ENCODE results near the gene CCDC200. TPM values are rescaled to one million over a fixed set of nuclear protein-coding genes. Genes with fewer than 3 reads are reported as not detected.
"Not testable (repeated sequence)": the region's sequence is repeated elsewhere in the genome, so short reads cannot be mapped to it uniquely, and the experiment has no call there.

CCDC200 gene
- polyA plus RNA-seq: not detected in 2 replicates
- not detected in 2 replicates for polyA minus RNA-seq

GRCh38 chr17:43228020-43228782, at the start of gene CCDC200:
Gene CCDC200 (minus strand): TSS chr17:43228623. CDS start chr17:43228554, 69 bp downstream.
- not testable (repeated sequence) for H2AFZ ChIP-seq (ENCODE audit: low read depth, low read length); H3K9me2 ChIP-seq (ENCODE audit: insufficient read depth, low read length); H3K27me3 ChIP-seq (ENCODE audit: insufficient read depth, low read depth, low read length); H3K36me3 ChIP-seq (ENCODE audit: insufficient read depth, low read length); H3F3A ChIP-seq (ENCODE audit: insufficient read depth, low read length, poor library complexity, severe bottlenecking); H3K9me3 ChIP-seq (ENCODE audit: low read length); H3K79me2 ChIP-seq (replicated peaks; ENCODE audit: insufficient read depth, low read length); H3K27ac ChIP-seq (ENCODE audit: low read length); H3K4me2 ChIP-seq (ENCODE audit: low read length); H3K4me3 ChIP-seq (ENCODE audit: low read length); H4K20me1 ChIP-seq (ENCODE audit: insufficient read depth); H3K9ac ChIP-seq (ENCODE audit: low read length)

- H3K36me3 ChIP-seq (ENCODE audit: insufficient read depth, low read length); H3K79me2 ChIP-seq (replicated peaks; ENCODE audit: insufficient read depth, low read length); H3F3A ChIP-seq (ENCODE audit: insufficient read depth, low read length, poor library complexity, severe bottlenecking); H3K9me2 ChIP-seq (ENCODE audit: insufficient read depth, low read length); H4K20me1 ChIP-seq (ENCODE audit: insufficient read depth); H3K4me2 ChIP-seq (ENCODE audit: low read length); H3K27me3 ChIP-seq (ENCODE audit: insufficient read depth, low read depth, low read length); H3K9me3 ChIP-seq (ENCODE audit: low read length); H3K4me3 ChIP-seq (ENCODE audit: low read length); H3K27ac ChIP-seq (ENCODE audit: low read length); H3K9ac ChIP-seq (ENCODE audit: low read length); H2AFZ ChIP-seq (ENCODE audit: low read depth, low read length): not testable (repeated sequence)
Observed at GRCh38 chr17:43272914-43273313, 44.5 kb upstream of the CCDC200 start.

GRCh38 chr17:43272483-43272882, 44.1 kb upstream of the CCDC200 start:
- H3K27ac ChIP-seq (ENCODE audit: low read length); H4K20me1 ChIP-seq (ENCODE audit: insufficient read depth); H3K9me2 ChIP-seq (ENCODE audit: insufficient read depth, low read length); H3K36me3 ChIP-seq (ENCODE audit: insufficient read depth, low read length); H3K9ac ChIP-seq (ENCODE audit: low read length); H2AFZ ChIP-seq (ENCODE audit: low read depth, low read length); H3K4me3 ChIP-seq (ENCODE audit: low read length); H3K9me3 ChIP-seq (ENCODE audit: low read length); H3K27me3 ChIP-seq (ENCODE audit: insufficient read depth, low read depth, low read length); H3K79me2 ChIP-seq (replicated peaks; ENCODE audit: insufficient read depth, low read length); H3F3A ChIP-seq (ENCODE audit: insufficient read depth, low read length, poor library complexity, severe bottlenecking); H3K4me2 ChIP-seq (ENCODE audit: low read length): not testable (repeated sequence)

GRCh38 chr17:43270552-43271504, 42.4 kb upstream of the CCDC200 start:
- not testable (repeated sequence) for H3K36me3 ChIP-seq (ENCODE audit: insufficient read depth, low read length); H3K27ac ChIP-seq (ENCODE audit: low read length); H4K20me1 ChIP-seq (ENCODE audit: insufficient read depth); H3K9me3 ChIP-seq (ENCODE audit: low read length); H3K79me2 ChIP-seq (replicated peaks; ENCODE audit: insufficient read depth, low read length); H3K4me3 ChIP-seq (ENCODE audit: low read length); H3F3A ChIP-seq (ENCODE audit: insufficient read depth, low read length, poor library complexity, severe bottlenecking); H3K27me3 ChIP-seq (ENCODE audit: insufficient read depth, low read depth, low read length); H3K9me2 ChIP-seq (ENCODE audit: insufficient read depth, low read length); H3K4me2 ChIP-seq (ENCODE audit: low read length); H2AFZ ChIP-seq (ENCODE audit: low read depth, low read length); H3K9ac ChIP-seq (ENCODE audit: low read length)

GRCh38 chr17:43246456-43246855, 18.0 kb upstream of the CCDC200 start:
- not testable (repeated sequence) for H3K4me3 ChIP-seq (ENCODE audit: low read length); H4K20me1 ChIP-seq (ENCODE audit: insufficient read depth); H3K27ac ChIP-seq (ENCODE audit: low read length); H3K9me3 ChIP-seq (ENCODE audit: low read length); H3K4me2 ChIP-seq (ENCODE audit: low read length); H3F3A ChIP-seq (ENCODE audit: insufficient read depth, low read length, poor library complexity, severe bottlenecking); H3K27me3 ChIP-seq (ENCODE audit: insufficient read depth, low read depth, low read length); H3K36me3 ChIP-seq (ENCODE audit: insufficient read depth, low read length); H3K79me2 ChIP-seq (replicated peaks; ENCODE audit: insufficient read depth, low read length); H3K9ac ChIP-seq (ENCODE audit: low read length); H2AFZ ChIP-seq (ENCODE audit: low read depth, low read length); H3K9me2 ChIP-seq (ENCODE audit: insufficient read depth, low read length)

GRCh38 chr17:43240596-43241352, 12.4 kb upstream of the CCDC200 start:
- H4K20me1 ChIP-seq (ENCODE audit: insufficient read depth); H3K4me3 ChIP-seq (ENCODE audit: low read length); H3K27me3 ChIP-seq (ENCODE audit: insufficient read depth, low read depth, low read length); H3K27ac ChIP-seq (ENCODE audit: low read length); H3K36me3 ChIP-seq (ENCODE audit: insufficient read depth, low read length); H3K9me3 ChIP-seq (ENCODE audit: low read length); H3K9ac ChIP-seq (ENCODE audit: low read length); H3K9me2 ChIP-seq (ENCODE audit: insufficient read depth, low read length); H3F3A ChIP-seq (ENCODE audit: insufficient read depth, low read length, poor library complexity, severe bottlenecking); H3K4me2 ChIP-seq (ENCODE audit: low read length); H3K79me2 ChIP-seq (replicated peaks; ENCODE audit: insufficient read depth, low read length); H2AFZ ChIP-seq (ENCODE audit: low read depth, low read length): not testable (repeated sequence)

GRCh38 chr17:43239597-43239996, 11.2 kb upstream of the CCDC200 start:
- H3K27ac ChIP-seq (ENCODE audit: low read length); H3K9ac ChIP-seq (ENCODE audit: low read length); H3K36me3 ChIP-seq (ENCODE audit: insufficient read depth, low read length); H3K79me2 ChIP-seq (replicated peaks; ENCODE audit: insufficient read depth, low read length); H3K4me2 ChIP-seq (ENCODE audit: low read length); H3K9me2 ChIP-seq (ENCODE audit: insufficient read depth, low read length); H4K20me1 ChIP-seq (ENCODE audit: insufficient read depth); H2AFZ ChIP-seq (ENCODE audit: low read depth, low read length); H3K4me3 ChIP-seq (ENCODE audit: low read length); H3F3A ChIP-seq (ENCODE audit: insufficient read depth, low read length, poor library complexity, severe bottlenecking); H3K27me3 ChIP-seq (ENCODE audit: insufficient read depth, low read depth, low read length); H3K9me3 ChIP-seq (ENCODE audit: low read length): not testable (repeated sequence)

Measured in neural cell (in vitro differentiated cells).